HG03460 (cell line): Measurements from ENCODE around the gene C2CD4C.
"Not testable (repeated sequence)": the region's sequence is repeated elsewhere in the genome, so short reads cannot be mapped to it uniquely, and the experiment has no call there.

Experiments used
- ATAC-seq: cut with Tn5 transposase; IDR thresholded peaks from one replicate; pipeline ENCODE4 v1.9.1; 2021; ENCODE audit not compliant: unreplicated experiment

The C2CD4C gene

GRCh38 chr19:384799-385169, 24.2 kb downstream of the C2CD4C start:
- no peak for ATAC-seq

- ATAC-seq: no peak
These were observed 24.8 kb downstream of the C2CD4C start for GRCh38 chr19:383922-384798.

- no peak for ATAC-seq
These were observed 25.9 kb downstream of the C2CD4C start for GRCh38 chr19:383040-383439.

GRCh38 chr19:382578-382977, 26.4 kb downstream of the C2CD4C start:
- ATAC-seq: not testable (repeated sequence)

- ATAC-seq: not testable (repeated sequence)
These were observed 27.0 kb downstream of the C2CD4C start for GRCh38 chr19:381901-382300.

GRCh38 chr19:380618-381219, 28.2 kb downstream of the C2CD4C start:
- not testable (repeated sequence) for ATAC-seq

GRCh38 chr19:379796-380195, 29.2 kb downstream of the C2CD4C start:
- no peak for ATAC-seq

GRCh38 chr19:378706-379105, 30.2 kb downstream of the C2CD4C start:
- ATAC-seq: no peak

- no peak for ATAC-seq
These were observed 31.0 kb downstream of the C2CD4C start for GRCh38 chr19:377801-378581.

GRCh38 chr19:376111-376470, 32.9 kb downstream of the C2CD4C start:
- ATAC-seq: no peak

- ATAC-seq: no peak
These were observed 33.4 kb downstream of the C2CD4C start for GRCh38 chr19:375395-376110.

GRCh38 chr19:374886-375235, 34.1 kb downstream of the C2CD4C start:
- no peak for ATAC-seq

GRCh38 chr19:374183-374885, 34.6 kb downstream of the C2CD4C start:
- ATAC-seq: no peak

GRCh38 chr19:373391-374182, 35.4 kb downstream of the C2CD4C start:
- no peak for ATAC-seq

- no peak for ATAC-seq
These were observed 36.5 kb downstream of the C2CD4C start for GRCh38 chr19:372306-372890.

GRCh38 chr19:371501-372168, 37.3 kb downstream of the C2CD4C start:
- ATAC-seq: no peak

- ATAC-seq: no peak
These were observed 38.2 kb downstream of the C2CD4C start for GRCh38 chr19:370641-371330.

- no peak for ATAC-seq
These were observed 39.1 kb downstream of the C2CD4C start for GRCh38 chr19:369876-370275.
